GM19467 (cell line): ENCODE results near the gene CCDC116.
A peak's percentile ranks its signal among the peaks of the same experiment; 100 is the strongest.
"Not testable (repeated sequence)": the region's sequence is repeated elsewhere in the genome, so short reads cannot be mapped to it uniquely, and the experiment has no call there.

Source experiments
- ATAC-seq: cut with Tn5 transposase; IDR thresholded peaks from one replicate; pipeline ENCODE4 v1.9.1; 2021; ENCODE audit warnings: mild to moderate bottlenecking, moderate library complexity; ENCODE audit not compliant: unreplicated experiment

Gene CCDC116

DNA sequence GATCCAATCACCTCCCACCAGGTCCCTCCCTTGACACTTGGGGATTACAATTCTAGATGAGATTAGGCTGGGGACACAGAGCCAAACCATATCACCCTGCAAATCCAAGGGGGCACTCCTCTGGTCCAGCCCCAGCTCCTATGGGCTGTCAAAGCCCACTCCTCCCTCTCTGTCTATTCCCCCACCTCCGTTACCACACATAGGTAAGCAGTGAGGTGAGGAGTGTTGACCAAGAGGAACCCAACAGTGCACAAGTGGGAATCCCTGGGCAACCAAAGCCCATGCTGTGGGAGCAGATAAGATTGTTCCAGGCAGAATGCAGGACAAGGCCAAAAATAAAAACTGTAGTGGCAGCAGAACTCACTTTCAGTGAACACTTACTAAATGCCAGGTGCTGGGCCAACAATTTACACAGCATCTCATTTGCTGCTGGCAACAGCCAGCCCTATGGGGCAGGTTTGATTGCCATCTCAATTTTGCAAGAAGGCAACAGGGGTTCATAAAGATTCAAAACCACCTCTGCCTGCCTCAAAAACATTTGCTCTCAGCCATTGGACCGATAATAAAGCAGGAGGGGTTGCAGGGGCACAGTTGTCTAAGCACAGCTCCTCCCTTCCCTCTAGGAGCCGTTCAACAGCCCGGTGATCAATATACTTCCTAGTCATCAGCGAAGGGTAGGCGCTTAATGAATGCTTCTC is 18.4 kb downstream of the CCDC116 start:
- ATAC-seq: no peak

DNA sequence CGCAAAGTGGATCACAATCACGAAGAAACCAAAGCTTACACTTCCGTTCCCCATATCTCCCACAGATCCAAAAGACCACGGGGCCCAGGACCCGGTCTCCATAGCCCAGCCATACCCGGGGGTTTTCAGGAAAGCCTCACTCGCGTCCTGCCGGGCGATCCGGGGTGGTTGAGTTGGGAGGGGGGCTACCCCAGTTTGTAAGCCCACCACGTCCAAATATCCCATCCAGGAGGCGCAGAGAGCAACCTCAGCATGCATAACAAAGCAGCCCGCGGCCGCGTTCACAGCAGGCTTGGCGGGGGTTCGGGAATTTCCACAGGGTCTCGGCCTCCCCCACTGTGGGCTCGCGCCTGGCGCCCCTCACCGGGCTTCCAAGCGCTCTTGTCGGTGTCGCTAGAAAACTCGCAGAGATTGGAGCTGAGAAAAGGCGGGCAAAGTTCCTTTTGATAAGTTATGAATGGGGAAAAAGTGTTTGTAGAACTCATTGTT is 19.0 kb downstream of the CCDC116 start:
- ATAC-seq: no peak

DNA sequence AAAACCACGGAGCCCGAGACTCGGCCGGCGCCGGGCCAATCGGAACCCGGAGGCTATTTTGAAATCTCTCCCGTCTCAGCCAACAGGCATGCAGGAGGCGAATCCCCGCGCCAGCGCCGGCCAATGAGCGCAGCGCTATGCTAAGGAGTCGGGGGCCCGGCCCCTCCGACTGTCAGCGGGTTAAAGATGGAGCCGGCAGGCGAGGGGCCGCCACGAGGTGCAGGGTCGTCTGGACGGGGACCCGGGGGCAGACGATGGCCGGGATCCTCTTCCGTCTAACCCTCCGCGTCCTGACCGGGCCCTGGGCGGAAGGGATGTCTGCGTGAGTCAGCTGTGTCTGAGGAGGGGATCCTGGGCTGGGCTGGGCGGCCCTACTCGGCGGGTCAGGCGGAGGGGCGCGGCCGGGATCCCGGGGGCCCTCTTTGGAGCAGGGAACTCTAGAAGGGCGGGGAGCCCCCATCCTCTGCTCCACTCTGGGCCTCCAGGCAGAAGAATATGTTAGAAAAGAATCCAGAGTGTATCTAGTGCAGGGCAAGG is 19.5 kb downstream of the CCDC116 start:
- peak; percentile 77 for ATAC-seq

DNA sequence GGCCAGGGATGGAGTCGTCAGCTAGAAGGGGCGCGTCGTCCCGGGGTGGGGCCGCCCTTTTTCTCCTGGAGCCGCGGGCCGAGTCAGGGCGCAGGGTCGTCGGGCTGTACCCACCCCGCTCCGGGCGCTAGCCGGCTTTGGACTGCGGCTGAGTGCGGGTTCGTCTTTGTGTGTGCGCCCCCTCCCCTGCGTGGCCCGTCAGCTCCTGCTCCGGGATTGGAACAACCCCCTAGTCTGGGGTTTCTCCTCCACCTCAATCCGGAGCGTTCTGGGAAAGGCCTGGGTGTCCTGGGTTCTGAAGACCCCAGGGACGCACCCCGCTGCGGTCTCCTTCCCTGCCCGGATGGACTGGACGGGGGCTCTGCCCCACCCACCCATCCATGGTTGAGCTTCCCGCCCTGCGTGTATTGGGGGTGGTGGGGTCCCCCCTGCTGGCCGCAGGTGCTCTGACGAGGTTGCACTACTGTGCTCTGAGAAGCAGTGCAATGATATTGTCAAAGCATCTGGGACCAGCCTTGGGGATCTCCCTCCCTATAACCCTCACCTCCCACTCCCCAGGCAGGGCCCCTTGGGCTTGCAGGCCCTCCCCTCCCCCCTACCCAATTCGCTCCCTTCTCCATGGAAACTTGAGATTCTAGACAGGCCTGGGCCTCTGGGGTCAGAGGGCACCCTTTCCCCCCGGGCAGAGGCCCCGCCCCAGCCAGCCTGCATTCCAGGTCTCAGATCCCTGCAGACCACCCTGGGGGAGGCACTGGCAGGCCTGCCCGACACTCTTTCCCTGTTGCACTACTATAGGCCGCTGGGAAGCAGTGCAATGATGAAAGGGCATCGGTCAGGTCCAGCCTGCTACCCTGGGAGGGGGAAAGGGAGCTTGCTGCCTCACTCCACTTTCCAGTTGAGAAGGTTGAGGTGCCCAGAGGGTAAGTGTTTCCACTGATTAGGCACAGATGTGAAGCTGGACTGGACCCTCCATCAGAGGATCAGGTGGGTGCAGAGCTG is 20.3 kb downstream of the CCDC116 start:
- no peak for ATAC-seq

DNA sequence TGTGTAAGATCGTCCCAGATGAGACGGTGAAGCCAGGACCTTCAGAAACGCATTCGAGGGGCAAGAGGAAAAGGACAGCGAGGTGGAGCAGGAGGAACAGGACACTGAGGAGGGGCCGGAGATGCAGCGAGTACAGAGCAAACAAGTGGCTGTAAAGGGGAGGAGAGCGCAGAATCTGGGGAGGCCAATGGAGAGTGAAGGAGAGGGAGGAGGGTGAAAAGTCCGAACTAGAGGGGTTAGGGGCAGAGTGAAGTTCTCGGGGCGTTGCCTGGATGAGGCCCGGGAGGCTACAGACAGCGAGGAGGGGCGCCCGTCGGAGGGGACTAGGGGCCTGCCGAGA is 24.4 kb downstream of the CCDC116 start:
- no peak for ATAC-seq

DNA sequence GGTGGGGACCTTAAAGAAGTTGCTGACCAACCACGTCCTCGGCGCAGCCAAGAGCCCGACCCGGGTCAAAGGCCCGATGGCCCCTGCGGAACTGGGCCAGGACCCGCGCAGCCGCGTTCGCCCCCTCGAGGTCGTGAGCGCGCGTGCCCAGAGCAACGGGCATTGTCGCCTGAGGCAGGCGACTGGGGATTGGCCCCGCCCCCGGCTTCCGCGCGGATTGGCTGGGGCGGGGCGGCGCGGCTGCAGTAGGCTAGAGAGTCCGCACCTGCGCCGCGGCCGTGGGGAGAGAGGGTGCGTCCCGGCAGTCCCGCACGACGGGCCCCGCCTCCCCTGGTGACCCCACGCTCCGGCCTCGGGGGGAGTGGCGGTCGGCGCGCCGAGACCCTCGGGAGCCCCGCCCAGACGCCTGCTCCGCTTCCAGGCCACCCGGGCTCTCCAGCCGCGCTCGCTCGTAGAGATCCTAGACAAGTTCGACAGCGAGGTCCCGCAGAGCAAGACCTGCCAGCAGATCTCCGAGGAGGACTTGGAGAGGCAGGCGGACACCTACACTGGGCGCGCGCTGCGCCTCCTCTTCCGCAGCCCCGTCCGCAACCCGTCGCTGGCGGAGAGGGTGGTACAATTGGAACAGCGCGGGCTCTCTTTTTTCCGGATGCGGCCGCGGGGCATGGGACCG is 24.9 kb downstream of the CCDC116 start:
- peak; percentile 51 for ATAC-seq

DNA sequence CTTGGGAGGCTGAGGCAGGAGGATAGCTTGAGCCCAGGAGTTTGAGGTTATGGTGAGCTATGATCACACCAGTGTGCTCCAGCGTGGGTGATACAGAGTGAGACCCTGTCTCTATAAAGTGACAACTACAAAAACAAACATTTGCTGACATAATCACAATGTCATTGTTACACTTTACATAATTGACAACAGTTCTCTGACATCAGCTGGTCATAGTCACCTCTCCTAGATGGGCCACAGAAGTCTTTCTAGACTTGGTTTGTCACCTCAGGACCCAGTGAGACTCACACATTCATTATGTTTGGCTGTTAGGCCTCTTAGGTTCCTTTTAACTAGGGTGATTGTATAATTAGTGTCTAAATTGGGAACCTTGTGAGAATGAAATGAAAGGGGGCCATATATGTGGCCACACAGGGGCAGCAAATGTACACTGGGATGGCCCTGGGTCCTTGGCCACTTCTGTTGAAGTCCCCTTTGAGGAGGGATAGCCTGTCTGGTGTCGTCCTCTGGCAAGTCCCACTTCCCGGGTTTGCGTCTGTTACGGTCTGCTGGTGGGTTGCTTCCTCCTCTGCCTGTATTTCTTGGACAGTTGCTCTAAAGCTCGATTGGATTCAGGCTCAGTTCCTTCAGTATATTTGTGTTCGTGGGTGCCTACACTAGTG is 27.4 kb downstream of the CCDC116 start:
- no peak for ATAC-seq

DNA sequence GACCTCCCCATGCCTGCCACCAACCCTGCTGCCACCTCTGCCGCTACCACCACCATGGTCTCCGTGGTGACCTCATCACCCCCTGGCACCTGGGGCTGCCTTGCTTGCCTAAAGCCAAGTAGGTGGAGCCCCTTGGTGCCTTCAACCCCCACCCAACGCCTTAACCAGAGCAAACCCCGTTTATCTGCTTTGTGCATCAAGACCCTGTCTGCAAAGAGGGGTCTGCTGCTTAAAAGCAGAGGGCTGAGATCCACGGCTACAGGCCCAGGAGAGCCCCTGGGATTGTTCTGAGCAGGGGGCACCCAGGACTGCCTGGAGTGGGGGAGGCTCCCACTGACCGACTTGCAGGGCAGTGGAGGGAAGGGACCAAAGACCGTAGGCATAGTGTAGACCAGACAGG is 28.3 kb downstream of the CCDC116 start:
- ATAC-seq: no peak

DNA sequence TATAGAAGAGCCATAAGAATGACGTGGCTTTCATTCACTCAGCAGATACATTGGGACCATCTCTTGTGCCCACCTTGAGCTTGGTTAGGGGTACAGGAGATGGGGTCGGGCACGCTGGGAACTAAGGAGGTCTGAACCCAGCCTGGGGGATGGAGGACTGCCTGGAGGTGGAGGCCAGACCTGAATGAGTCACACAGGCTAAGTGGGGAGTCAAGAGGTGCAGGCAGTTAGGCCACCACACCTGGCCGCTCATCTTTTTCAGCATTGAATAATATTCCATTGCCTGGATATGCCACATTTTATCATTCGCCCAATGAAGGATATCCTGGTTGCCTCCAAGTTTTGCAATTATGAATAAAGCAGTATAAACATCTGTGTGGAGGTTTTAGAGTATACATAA is 29.4 kb downstream of the CCDC116 start:
- no peak for ATAC-seq

DNA sequence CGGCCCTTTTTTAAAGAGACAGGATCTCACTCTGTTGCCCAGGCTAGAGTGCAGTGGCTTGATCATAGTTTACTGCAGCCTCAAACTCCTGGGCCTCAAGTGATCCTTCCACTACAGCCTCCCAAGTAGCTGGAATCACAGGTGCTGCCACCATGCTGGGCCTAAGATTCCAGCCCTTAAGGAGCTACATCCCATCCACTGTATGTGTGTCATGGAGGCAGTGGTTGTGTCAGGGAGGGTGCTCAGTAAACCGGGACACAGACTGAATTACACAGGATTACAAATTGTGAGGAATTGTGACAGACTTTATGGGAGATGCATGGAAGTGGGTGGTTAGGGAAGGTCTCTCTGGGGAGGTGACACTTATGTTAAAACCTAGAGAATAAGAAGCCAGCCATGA is 31.2 kb downstream of the CCDC116 start:
- ATAC-seq: no peak

DNA sequence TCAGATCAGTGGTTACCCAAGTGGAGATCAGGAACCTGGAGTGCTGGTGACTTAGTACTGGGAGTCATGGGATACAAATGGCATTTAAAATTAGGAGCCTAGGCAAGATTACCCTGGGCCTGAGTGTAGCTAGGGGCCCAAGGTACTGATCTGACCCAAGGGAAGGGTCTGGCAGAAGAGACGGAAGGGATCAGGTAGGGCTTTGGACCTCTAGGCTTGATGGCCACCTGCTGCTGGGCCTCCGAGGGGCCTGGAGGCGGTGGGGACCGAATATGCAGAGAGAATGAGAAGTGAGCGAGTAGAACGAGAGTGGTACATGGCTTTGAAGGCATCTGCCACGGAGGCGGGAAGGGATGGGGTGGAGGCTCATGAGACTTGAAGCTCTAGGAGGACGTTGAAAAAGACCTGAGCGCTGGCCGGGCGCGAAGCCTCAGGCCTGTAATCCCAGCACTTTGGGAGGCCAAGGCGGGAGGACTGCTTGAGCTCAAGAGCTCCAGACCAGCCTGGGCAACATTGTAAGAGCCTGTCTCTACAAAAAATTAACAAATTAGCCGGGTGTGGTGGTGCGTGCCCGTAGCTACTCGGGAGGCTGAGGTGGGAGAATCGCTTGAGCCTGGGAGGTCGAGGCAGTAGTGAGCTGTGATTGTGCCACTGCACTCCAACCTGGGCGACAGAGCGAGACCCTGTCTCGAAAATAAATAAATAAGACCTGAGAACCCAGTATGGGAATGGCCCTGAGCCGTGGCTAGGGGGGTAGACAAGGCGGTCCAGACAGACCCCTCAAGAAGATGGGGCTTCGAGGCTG is 32.7 kb downstream of the CCDC116 start:
- ATAC-seq: no peak

DNA sequence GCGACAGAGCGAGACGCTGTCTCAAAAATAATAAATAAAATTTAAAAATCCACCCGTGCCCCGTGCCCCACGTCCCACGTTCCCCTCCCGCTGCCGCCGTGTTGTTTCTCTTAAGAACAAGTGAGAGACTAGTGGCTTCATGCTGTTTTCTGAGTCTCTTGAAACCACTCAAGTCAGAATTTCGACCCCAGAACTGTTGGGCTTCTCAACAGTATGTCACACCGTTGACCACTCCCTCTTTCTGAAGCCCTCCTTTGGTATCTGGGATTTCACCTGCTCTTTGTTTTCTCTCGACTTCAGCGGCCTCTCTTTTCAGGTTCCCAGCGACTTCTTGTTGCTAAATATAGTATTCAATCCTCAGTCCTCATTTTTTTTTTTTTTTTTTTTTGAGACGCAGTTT is 34.2 kb downstream of the CCDC116 start:
- ATAC-seq: no peak

DNA sequence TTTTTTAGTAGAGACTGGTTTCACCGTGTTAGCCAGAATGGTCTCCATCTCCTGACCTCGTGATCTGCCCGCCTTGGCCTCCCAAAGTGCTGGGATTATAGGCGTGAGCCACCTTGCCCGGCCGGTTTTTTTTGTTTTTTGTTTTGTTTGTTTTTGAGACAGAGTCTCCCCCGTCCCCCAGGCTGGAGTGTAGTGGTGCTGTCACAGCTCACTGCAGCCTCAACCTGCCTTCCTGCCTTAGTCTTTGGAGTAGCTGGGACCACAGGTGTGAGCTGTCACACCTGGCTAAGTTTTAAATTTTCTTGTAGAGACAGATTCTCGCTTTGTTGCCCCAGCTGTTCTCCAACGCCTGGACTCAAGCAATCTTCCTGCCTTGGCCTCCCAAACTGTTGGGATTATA is 36.5 kb downstream of the CCDC116 start:
- no peak for ATAC-seq

DNA sequence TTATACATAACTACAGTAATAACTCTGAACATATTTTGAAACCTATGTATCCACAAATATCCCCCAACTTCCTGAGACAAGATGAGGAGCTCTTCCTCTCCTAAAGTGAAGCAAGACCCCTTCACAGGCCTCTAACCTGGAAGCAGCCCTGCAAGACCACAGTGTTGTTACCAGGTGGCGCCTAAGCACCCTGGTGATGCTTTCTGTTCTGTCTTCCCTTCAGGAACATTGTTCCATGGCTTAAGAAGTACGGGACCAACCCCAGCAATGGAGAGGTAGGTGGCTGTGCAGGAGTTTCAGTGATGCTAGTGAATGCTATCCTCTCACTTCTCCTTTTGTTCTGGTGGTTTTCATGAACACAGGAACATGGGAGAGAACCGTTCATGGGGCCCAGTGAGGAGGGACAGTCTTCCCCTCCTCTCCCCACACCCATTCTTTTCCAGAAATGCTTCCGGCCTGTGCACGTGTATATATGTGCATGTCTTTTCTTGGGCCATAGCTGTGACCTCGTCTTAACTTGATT is 39.6 kb downstream of the CCDC116 start:
- ATAC-seq: no peak

DNA sequence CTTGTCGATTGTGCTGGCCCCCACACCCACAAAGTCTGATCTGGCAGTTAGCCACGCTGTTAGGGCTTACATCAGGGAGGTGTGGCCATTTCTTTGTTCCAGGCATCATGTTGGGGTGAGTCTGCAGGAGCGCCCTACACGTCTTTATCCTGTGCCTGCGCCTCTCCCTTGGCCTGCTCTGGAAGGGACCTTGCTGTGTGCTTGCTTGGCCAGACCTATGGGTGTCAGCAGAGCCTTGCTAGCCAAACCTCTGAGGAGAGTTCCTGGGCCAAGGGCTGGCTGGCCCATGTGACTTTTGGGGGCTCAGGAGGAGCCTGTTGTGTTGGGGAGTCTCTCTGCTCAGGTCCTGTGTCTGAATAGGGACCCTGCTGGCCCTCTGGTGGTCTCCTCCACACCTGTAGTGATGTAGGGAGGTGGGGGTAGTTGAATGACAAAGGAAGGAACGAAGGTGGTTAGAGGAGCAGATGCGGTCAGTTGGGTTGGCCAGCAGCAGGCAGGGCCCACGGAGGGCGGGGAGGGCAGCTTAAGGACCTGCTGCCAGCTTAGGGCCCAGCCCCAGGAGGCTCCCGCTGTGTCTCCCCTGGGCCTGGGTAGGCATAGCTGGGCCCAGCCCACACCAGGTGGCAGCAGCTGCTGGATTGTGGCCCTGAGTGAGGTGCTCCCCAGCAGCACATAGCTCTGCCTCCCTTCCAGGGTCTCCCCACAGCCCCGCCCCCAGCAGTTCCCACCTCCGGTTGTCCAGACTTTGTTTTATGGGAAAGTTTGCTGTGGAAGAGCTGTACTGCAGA is 41.2 kb downstream of the CCDC116 start:
- no peak for ATAC-seq

DNA sequence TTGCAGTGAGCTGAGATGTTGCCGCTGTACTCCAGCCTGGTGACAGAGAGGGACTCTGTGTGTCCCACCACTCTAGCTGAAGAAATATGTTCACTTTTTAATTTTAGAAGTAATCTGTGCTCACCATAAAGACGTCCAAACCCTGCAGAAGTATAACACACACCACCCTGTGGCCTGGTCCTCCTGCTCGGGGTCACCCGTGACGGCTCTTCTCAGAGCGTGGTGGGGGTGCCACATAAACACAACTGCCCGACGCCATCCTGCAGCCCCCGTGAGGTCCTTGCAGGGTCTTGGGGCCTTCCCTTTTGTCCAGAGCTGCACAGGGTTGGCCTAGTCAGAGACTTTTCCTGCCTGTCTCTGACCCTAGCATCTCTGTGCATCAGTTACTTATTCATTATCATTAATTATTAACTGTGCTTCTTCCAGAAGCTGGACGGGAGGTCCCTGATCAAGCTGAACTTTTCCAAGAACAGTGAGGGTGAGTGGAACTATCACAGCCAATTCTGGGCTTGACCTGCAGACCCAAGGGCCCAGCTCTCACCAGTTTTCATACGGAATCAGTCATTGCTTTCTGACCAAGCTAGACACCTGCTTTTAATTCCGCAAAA is 42.2 kb downstream of the CCDC116 start:
- no peak for ATAC-seq

DNA sequence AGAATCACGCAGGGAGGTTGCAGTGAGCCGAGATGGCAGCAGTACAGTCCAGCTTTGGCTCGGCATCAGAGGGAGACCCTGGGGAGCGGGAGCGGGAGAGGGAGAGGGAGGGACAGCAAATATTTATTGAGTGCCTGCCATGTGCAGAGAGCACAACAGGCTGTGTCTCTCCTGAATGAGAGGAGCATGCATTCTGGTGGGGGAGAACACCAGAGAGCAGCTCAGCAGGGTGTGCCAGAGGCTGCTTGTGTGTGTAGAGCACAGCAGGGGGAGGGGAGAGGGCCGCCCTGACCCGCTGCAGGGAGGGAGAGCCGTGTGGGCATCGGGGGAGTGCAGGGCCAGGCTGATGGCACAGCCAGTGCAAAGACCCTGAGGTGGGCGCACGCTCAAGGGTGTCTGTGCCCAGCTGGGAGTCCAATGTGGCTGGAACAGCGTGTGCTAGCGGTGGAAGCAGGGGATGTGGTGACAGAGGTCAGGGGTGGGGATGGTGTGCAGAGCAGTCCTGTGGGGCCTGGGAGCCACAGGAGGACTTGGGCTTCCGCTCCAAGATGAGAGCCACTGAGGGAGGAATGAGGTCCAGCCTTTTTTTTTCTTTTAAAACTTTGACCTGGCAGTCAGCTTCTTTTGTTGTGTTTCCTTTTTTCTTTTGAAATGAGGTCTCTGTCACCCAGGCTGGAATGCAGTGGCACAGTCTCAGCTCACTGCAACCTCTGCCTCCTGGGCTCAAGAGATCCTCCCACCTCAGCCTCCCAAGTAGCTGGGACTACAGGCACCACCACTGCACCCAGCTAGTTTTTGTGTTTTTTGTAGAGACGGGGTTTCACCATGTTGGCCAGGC is 45.3 kb downstream of the CCDC116 start:
- ATAC-seq: no peak

DNA sequence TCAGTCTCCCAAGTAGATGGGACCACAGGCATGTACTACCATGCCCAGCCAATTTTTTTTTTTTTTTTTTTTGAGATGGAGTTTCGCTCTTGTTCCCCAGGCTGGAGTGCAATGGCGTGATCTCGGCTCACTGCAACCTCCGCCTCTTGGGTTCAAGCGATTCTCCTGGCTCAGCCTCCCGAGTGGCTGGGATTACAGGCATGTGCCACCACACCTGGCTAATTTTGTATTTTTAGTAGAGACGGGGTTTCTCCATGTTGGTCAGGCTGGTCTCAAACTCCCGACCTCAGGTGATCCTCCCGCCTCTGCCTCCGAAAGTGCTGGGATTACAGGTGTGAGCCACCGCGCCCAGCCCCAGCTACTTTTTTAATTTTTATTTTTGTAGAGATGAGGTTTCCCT is 46.3 kb downstream of the CCDC116 start:
- not testable (repeated sequence) for ATAC-seq
